Measurements from ENCODE around the gene SDC1.

DNA sequence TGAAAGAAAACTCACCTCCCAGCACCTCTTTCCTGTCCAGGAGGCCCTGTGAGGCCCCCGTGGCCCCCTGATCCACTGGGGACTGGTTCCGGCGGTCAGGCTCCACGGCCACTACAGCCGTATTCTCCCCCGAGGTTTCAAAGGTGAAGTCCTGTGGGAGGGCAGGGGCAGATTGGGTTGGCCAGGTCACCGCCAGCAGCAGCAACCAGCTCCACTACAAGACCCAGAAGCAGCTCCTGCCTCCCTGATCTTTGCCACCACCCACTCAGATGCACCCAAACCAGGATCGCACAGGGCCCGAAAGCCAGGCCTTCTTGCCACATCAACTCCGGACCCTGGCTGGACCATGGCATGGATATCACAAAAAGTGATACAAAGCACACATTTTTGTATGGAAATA, 21.9 kb downstream of the SDC1 start:
- TF ChIP-seq, protein P1, sequence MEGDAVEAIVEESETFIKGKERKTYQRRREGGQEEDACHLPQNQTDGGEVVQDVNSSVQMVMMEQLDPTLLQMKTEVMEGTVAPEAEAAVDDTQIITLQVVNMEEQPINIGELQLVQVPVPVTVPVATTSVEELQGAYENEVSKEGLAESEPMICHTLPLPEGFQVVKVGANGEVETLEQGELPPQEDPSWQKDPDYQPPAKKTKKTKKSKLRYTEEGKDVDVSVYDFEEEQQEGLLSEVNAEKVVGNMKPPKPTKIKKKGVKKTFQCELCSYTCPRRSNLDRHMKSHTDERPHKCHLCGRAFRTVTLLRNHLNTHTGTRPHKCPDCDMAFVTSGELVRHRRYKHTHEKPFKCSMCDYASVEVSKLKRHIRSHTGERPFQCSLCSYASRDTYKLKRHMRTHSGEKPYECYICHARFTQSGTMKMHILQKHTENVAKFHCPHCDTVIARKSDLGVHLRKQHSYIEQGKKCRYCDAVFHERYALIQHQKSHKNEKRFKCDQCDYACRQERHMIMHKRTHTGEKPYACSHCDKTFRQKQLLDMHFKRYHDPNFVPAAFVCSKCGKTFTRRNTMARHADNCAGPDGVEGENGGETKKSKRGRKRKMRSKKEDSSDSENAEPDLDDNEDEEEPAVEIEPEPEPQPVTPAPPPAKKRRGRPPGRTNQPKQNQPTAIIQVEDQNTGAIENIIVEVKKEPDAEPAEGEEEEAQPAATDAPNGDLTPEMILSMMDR (IDR thresholded peaks at IDR 0.05; ENCODE audit: insufficient read depth, low read depth, low read length), result no peak
- TF ChIP-seq EZH2 (IDR thresholded peaks at IDR 0.05; ENCODE audit: insufficient read depth, low read length), result no peak

Data from astrocyte (in vitro differentiated cells and primary cell).